HG02981 (cell line): ENCODE data around the gene ACTL10.
"Not testable (repeated sequence)": the region's sequence is repeated elsewhere in the genome, so short reads cannot be mapped to it uniquely, and the experiment has no call there.

Source experiments
- ATAC-seq: cut with Tn5 transposase; IDR thresholded peaks from one replicate; pipeline ENCODE4 v1.9.1; 2021; ENCODE audit warnings: mild to moderate bottlenecking, moderate library complexity; ENCODE audit not compliant: unreplicated experiment

Gene ACTL10

DNA sequence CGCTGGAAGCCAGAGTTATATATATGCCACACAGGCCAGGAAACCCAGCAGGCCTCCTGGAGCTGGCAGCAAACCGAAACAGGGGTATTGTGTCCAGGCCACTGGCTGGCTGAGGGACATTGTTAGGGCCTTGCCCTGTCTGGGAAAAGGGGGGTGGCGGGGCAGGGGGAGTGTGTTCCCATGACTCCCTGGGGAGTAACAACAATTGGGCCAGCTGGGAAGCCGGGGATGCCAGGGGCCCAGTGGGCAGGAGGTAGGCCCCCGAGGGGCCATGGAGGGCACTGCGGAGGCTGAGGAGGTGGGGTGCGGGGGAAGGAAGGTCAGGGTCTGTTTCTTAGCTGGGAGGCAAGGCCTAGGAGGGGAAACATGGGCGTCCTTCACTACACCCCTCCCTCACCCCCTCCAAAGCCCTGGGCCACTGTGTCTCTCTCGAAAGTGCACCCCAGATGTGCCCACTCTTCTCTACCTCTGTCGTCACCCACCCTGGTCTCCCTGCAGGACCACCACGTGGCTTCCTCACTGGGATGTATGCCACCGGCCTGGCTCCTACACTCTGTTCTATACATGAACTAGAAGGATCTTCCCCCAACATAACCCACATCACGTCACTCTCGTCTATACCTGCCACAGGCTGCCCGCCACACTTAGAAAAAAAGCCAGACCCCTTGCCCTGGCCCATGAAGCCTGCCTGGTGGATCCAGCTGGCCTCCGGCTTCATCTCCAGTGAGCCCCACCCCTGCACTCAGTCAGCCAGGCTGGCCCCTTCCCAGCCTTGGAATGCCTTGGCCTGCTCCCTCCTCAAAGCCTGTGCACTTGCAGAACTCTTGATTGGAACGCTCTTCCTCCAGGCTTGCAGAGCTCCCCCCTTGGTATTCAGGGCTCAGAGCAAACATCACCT lies 27.2 kb downstream of the ACTL10 start:
- ATAC-seq = no peak

DNA sequence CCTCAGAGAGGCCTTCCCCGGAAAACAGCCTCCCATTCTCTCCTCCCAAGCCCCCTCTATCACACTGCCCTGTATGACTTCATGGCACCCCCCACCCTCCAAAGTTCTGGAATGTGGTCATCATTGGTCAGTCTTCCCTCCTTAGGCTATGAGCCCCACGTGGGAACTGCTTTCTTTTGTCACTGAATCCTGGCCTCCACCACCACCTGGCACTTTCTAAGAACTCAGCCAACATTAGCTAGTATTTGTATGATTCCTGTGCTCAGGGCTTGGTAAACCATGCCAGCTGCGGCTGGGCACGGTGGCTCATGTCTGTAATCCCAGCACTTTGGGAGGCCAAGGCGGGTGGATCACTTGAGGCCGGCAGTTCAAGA lies 27.9 kb downstream of the ACTL10 start:
- no peak for ATAC-seq

DNA sequence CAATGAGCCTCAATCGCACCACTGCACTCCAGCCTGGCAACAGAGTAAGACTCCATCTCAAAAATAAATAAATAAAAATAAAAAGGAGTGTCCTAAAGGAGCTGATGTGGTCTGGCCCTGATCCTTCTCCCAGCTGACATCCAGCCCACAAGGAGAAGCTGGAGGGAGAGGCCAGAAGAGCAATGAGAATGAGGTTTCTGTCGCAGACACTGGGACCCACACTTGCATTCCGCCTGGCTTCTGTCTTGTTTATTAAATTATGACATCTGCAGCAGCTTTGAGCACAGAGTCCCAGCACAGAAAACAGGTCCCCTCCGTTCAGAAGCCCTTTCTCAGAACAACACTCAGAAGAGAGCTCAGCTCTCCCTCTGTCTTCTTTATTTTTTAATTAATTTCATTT lies 29.7 kb downstream of the ACTL10 start:
- no peak for ATAC-seq

DNA sequence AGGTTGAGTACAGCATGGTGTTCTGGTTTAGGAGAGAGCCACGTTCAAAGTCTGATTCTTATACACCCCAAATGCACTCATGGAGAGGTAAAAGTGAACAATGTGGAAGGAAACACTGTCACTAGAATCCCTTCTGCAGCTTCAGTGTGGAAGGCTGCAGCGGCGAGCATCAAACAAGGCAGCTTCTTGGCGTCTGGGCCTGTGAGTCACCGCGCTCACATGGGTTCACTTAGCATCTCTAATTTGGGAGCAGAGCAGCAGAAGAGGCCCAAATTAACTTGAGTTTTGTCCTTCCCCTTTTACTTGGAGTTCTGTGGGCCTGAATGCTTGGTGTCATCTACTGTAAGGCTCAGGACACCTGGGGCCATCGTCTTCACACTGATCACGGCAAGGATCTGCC lies 30.4 kb downstream of the ACTL10 start:
- ATAC-seq = no peak

DNA sequence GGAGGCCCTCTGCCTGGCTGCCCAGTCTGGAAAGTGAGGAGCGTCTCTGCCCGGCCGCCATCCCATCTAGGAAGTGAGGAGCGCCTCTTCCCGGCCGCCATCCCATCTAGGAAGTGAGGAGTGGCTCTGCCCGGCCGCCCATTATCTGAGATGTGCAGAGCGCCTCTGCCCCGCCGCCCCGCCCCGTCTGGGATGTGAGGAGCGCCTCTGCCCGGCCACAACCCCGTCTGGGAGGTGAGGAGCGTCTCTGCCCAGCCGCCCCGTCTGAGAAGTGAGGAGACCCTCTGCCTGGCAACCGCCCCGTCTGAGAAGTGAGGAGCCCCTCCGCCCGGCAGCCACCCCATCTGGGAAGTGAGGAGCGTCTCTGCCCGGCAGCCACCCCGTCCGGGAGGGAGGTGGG lies 32.2 kb downstream of the ACTL10 start:
- not testable (repeated sequence) for ATAC-seq

DNA sequence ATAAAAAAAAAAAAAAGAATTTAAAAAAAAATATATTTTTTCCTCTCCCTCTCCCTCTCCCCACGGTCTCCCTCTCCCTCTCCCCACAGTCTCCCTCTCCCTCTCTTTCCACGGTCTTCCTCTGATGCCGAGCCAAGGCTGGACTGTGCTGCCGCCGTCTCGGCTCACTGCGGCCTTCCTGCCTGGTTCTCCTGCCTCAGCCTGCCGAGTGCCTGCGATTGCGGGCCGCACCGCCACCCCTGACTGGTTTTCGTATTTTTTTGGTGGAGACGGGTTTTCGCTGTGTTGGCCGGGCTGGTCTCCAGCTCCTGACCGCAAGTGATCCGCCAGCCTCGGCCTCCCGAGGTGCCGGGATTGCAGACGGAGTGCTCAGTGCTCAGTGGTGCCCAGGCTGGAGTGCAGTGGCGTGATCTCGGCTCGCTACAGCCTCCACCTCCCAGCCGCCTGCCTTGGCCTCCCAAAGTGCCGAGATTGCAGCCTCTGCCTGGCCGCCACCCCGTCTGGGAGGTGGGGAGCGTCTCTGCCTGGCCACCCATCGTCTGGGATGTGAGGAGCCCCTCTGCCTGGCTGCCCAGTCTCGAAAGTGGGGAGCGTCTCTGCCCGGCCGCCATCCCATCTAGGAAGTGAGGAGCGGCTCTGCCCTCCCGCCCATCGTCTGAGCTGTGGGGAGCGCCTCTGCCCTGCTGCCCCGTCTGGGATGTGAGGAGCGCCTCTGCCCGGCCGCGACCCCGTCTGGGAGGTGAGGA lies 34.1 kb downstream of the ACTL10 start:
- not testable (repeated sequence) for ATAC-seq

DNA sequence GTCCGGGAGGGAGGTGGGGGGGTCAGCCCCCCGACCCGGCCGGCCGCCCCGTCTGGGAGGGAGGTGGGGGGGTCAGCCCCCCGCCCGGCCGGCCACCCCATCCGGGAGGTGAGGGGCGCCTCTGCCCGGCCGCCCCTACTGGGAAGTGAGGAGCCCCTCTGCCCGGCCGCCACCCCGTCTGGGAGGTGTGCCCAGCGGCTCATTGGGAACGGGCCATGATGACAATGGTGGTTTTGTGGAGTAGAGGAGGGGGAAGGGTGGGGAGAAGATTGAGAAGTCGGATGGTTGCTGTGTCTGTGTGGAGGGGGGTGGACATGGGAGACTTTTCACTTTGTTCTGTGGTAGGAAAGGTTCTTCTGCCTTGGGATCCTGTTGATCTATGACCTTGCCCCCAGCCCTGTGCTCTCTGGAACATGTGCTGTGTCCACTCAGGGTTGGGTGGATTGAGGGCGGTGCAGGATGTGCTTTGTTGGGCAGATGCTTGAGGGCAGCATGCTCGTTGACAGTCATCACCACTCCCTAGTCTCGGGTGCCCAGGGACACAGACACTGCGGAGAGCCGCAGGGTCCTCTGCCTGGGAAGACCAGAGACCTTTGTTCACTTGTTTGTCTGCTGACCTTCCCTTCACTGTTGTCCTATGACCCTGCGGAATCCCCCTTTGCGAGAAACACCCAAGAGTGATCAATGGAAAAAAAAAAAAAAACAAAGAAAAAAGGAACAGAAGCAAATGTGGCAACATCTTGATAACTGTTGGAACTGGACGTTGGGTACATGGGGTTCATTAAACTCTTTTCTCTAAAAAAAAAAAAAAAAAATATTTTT lies 35.1 kb downstream of the ACTL10 start:
- ATAC-seq = no peak

DNA sequence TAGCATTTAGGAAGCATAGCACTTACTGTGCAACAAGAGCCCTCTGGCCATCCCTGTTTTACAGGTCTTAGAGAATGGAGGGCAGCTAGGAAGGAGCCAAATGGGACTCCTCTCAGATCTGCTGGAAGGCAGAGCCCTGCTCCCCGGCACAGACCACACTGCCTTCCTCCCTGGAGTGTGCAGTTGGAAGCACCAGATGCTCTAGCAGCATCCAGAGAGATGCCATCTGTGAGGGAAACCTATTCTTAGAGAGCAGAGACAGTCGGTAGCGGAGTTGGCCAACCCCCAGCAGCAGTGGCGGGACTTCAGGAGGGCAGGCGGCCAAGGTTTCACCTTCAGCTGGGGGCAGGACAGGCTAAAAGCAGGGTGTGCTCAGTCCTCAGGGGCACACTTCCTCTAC lies 36.1 kb downstream of the ACTL10 start:
- no peak for ATAC-seq

DNA sequence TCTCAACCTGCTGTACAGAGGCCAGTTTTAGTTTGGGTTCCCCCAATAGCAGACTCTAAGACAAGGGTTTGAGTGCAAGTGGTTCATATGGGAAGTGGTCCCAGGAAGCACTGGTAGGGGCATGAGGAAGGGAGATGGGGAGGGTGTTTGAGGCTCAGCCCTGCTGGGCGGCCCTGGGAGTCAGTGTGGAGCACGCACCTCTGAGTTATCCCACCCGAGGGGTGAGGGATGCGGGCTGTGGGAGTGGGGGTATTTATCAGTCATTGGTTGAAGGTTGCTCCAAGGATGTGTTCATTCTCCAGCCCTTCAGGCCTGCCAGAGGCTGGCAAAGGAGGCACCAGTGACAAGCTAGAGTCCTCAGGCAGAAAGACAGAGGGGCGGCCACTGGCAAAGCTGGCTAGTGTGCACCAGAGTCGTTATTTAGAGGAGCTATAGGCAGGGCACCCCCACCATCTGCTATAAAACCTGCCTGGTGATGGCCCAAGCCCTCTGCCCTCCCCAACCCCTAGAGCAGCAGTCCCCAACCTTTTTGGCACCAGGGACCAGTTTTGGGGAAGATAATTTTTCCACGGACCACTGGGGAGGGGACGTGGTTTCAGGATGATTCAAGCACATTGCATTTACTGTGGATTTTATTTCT lies 36.9 kb downstream of the ACTL10 start:
- no peak for ATAC-seq

DNA sequence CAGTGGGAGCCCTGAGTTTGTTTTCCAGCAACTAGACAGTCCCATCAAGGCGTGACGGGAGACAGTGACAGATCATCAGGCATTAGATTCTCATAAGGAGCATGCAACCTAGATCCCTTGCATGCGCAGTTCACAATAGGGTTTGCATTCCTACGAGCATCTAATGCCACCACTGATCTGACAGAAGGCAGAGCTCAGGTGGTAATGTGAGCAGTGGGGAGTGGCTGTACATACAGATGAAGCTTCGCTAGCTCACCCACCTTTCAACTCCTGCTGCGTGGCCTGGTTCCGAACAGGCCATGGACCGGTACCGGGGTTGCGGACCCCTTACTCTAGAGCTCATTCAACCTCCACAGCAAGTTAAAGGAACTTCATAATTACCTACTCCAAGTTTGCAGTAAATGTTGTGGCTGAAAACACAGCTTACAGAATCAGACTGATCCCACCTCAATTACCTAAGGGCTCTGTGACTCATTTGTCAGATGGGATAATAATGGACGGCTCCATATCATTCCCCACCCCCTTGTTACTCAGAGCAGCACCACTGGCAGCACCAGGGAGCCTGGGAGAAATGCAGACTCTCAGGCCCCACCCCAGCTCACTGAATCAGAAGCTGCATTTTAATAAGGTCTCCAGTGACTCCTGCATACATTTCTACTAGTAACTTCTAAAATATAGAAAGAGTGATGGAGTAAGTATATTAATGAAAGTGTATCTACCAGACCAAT lies 37.6 kb downstream of the ACTL10 start:
- ATAC-seq = no peak

DNA sequence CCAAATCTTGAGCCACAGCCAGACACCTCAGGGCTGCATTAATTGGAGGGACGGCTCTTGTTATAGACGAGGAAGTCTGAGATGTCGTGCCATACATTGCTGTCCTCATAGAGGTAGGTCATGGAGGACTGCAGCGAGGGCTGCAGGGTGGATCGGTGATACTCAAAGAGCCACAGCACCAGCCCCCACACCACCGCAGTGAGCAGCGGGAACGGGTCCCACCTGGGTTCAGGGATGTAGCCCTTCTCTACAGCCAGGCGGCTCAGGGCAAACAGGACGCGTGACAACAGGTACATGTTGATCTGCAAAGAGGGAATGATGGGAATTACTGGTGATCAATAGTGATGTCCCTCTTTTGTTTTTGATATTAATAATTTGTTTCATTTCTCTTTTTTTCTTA lies 40.9 kb downstream of the ACTL10 start:
- ATAC-seq = no peak

DNA sequence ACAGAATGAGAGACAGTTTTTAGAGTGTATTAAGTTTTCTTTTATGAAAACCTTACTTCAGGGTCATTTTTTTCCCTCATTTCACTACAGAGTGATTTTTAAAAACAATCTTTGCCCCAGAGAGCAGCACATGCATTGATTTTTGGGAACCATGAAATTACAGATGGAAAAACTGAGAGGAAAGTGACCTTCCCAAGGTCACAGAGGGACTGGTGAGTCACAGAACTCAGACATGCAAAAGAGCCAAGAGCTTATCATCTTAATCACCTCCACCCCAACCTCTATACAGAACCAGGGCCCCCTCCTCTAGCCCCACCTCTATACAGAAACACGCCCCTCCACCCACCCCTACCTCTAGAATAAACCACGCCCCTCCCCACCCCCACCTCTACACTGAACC lies 42.7 kb downstream of the ACTL10 start:
- no peak for ATAC-seq

DNA sequence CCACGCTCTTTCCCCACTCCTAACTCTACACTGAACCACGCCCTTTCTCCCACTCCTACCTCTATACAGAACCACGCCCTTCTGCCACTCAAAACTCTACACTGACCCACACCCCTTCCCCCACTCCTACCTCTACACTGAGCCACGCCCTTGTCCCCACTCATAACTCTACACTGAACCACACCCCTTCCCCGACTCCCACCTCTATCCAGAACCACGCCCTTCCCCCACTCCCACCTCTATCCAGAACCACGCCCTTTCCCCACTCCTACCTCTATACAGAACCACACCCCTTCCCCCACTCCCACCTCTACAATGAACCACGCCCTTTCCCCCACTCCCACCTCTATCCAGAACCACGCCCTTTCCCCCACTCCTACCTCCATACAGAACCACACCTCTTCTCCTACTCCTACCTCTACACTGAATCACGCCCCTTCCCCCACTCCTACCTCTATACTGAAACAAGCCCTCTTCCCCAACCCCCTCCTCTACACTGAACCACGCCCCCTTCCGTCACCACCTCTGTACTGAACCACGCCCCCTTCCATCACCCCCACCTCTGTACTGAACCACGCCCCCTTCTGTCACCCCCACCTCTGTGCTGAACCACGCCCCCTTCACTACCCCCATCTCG lies 43.3 kb downstream of the ACTL10 start:
- no peak for ATAC-seq

DNA sequence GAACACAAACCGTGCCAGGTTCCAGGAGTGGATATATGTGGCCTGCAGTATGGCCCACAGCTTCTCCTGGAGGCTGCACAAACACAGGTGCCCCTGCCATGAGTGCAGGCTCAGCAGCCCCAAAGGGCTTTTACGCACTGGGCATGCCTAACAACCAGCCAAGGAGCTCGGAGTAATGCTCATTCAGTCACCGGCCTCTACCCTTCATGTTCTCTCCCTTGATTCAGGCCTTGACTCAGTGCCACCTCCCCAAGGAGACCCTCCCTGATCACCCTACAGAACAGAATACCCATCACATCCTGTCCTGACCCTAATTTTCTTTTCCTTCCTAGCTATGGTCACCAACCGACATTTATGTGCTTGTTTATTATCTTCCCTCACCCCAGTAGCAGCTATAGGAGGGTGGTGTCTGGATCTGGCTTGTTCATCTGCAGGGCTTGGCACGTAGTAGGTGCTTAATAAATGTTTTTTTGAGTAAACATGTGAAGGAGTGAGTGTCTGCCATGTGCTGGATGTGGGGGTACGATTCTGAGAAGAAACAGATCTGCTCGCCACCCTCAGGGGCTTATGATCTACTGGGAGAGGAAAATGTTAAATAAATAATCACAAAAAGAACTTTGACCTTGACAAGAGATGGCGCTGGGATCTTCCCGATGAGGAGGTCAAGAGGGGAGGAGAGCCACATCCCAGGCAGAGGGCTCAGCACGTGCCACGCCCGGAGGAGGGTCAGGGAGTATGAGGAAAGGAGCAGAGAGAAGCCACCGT lies 44.1 kb downstream of the ACTL10 start:
- no peak for ATAC-seq

DNA sequence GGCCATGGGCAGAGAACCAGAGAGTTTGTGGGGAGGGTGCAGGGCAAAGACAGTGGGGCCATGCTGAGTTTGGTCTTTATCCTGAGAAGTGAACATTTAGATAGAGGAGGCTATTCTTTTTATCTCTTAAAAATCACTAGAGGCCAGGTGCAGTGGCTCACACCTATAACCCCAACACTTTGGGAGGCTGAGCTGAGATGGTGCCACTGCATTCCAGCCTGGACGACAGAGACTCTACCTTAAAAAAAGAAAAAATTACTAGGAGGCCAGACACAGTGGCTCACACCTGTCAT lies 44.6 kb downstream of the ACTL10 start:
- no peak for ATAC-seq

DNA sequence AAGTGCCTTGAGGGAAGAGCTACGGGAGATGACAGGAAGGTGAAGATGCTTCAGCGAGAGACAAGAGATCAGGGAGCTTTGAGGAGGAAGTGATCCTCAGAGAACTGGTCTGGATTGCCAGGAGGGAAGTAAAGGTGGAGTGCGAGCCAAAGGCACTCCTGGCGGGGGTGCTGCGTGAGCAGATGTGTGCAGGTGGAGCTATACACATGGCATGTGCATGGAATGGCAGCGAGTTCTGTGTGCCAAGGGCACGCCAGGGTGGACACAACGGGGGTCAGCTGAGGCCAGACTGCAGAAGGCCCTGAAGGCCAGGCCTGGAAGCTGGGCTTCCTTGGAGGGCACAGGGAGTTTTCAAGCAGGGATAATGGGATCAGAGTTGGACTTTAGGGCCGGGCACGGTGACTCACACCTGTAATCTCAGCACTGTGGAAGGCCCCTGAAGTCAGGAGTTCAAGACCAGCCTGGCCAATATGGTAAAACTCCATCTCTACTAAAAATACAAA lies 47.2 kb downstream of the ACTL10 start:
- no peak for ATAC-seq

DNA sequence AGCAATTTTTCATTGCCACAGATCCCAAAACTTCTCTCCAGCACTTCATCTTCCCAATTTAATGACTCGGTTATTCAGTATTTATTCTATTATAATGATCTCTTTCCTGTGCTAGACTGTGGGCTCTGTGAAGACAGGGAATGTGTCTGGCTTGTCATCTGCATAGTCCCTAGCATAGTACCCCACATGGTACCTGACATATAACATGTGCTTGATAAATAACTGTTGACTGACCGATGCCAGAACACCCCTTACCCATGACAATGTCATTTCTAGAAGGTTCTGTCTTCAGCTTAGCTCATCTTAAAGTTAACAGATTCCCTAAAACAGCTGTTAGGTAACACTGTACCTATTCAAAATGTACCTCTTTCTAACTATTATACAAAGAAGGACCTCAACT lies 49.8 kb downstream of the ACTL10 start:
- ATAC-seq = no peak
